GM08714 (cell line): ENCODE data around the gene CEACAM3.

Experiments
- H3K4me3 ChIP-seq: fragments of 200-500 bp; sonication (Bioruptor generic); 2 replicates; pipeline ENCODE4 v1.5.1; 2014; ENCODE audit warnings: mild to moderate bottlenecking, low read length, inconsistent platforms
- ZNF274 ChIP-seq: IDR thresholded peaks from 2 replicates; pipeline ENCODE4 v1.6.1; 2012; ENCODE audit warnings: mild to moderate bottlenecking, low read depth, low read length

Gene CEACAM3

DNA sequence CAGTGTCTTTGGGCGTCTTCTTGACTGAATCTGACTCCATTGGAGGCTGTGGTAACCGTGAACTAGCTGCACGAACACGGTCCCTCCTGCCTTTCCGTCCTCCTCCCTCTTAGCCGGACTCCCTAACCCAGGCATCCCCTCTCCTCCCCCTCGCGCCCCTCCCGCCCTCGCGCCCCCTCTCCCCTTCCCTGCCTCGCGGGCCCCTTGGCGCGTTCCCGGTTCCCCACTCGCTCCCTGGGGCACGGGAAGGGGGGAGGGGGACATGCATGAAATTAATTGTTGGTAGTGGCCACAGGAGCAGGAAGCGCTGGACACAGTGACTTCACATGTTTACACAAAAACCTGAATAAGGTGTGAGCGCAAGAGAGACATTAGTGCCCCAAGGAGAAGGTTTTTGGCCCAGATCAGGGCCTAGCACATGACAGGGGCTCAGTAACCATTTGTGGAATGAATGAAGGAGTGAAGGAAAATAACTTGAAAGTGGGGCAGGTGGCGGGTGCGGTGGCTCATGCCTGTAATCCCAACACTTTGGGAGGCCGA, 48.7 kb downstream of the CEACAM3 start:
- no peak overlapping the region for H3K4me3 ChIP-seq
- TF ChIP-seq ZNF274: no peak

GRCh38 chr19:41847351-41848105, 51.1 kb downstream of the CEACAM3 start:
- H3K4me3 ChIP-seq: no peak overlapping the region
- no peak for TF ChIP-seq ZNF274

GRCh38 chr19:41848666-41849065, 52.3 kb downstream of the CEACAM3 start:
- no peak for TF ChIP-seq ZNF274
- H3K4me3 ChIP-seq: no peak overlapping the region

DNA sequence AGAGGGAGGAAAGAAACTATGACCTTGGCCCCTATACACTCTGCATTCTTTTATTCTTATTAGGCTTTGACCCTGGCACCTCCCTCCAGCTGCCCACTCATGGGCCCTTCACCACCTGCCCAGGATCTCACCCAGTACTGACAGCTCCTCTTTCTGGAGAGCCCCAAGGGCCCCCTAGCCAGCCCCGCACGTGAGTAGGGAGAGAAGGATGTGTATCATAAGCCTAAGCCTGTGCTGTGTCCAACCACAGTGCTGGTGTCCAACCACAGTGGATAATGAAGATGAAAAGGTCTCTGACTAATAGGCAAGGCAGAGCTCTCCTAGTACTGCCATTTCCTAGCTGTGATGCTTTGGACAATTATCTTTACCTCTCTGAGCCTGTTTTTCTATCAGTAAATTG, 52.7 kb downstream of the CEACAM3 start:
- no peak for TF ChIP-seq ZNF274
- no peak overlapping the region for H3K4me3 ChIP-seq

DNA sequence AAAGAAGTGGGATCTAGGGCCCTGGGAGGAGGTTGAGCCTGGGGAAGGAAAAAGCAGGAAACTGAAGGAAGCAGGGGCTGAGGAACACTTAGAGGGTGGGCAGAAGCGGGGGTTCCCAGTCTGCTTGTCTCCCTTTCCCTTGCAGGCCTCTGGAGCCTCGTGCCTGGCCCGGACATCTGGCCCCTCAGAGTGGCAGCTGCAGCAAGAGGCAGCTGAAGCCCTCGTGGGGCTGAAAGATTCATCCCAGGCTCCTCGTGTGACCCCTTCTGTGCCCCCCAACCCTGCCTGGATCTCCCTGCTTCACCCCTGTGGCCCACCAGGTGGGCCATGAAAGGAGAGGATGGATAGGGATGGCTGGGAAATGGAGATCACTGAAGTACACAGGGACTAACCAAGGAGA, 54.0 kb downstream of the CEACAM3 start:
- no peak overlapping the region for H3K4me3 ChIP-seq
- TF ChIP-seq ZNF274: no peak

DNA sequence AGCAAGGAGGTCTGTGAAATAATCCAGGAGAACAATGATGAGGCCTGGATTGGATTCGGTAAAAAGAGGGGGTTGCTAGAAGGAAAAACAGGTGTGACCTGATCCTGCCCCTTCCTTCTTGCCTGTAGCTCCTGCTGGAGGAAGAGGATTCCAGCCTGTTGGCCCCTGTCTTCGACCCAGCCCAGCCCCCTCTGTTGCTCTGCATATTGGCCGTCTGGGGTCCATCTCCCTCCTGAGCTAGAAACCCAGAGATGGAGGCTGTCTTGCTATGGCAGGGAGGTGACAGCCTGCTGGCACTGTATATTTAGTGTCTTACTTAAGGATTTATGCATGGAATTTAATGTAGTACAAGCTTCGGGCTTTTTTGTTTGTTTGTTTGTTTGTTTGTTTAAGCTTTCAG, 55.1 kb downstream of the CEACAM3 start:
- no peak for TF ChIP-seq ZNF274
- no peak overlapping the region for H3K4me3 ChIP-seq

- TF ChIP-seq ZNF274: no peak
- H3K4me3 ChIP-seq: no peak overlapping the region
These were observed 57.0 kb downstream of the CEACAM3 start for GRCh38 chr19:41853344-41853743.

- H3K4me3 ChIP-seq: no peak overlapping the region
- TF ChIP-seq ZNF274: no peak
These were observed 57.4 kb downstream of the CEACAM3 start for GRCh38 chr19:41853768-41854167.

GRCh38 chr19:41859213-41859617, 62.8 kb downstream of the CEACAM3 start:
- TF ChIP-seq ZNF274: no peak
- H3K4me3 ChIP-seq: peak overlapping the region; percentile 53

- no peak for TF ChIP-seq ZNF274
- H3K4me3 ChIP-seq: peak within 1 kb of the TSS; percentile 92
These were observed 63.4 kb downstream of the CEACAM3 start, which contains the start of gene RPS19 for GRCh38 chr19:41859618-41860418. Gene RPS19 (plus strand): TSS chr19:41860255. CDS start chr19:41860775, 520 bp downstream.

DNA sequence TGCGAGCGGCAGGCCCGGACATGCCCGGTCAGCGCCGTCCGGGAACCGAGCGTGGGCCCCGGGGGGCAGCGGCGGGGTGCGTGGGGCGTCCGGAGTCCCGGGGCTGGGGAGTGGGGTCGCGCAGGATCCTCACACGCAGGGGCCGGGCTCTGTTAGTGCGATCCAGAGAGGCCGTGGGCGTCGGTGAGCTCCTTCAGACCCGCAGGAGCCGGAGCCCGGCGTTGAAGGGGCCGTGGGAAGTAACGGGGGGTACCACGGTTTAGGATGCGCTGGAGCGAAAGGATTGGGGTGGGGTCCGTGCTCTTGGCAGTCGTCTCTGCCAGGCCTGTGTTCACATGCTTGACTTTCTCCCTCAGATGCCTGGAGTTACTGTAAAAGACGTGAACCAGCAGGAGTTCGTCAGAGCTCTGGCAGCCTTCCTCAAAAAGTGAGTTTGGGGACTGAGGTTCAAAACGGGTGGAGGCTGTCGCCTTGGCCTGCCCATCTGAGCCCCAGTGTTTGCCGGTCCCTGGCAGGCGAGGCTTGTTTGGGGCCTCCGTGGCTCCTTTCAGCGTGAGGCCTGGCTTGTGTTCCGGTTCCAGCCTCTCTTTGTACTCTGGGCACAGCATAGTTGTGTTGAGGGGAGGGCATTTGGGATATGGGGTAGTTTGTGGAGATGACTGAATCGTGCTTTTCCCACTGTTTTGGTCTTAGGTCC, 64.2 kb downstream of the CEACAM3 start:
- no peak for TF ChIP-seq ZNF274
- H3K4me3 ChIP-seq: peak overlapping the region; percentile 92
